SIG-M5 treated with dmso at 0.1 percent for 504 hours (cell line): ENCODE results near the gene AQP6.

ENCODE experiments used
- DNase-seq: peaks from one replicate; lab custom pipeline; 2025; ENCODE audit not compliant: unreplicated experiment; lab: John Stamatoyannopoulos, UW

Gene AQP6

GRCh38 chr12:50025187-50026059, 52.7 kb downstream of the AQP6 start, which contains the start of gene RACGAP1:
Gene RACGAP1 (minus strand): TSS chr12:50025494. CDS start chr12:50016715, 8,779 bp downstream.
- DNase-seq: peak; percentile 98

GRCh38 chr12:50026691-50027090, 53.9 kb downstream of the AQP6 start:
- no peak for DNase-seq
